Keratinocyte (primary cell): ENCODE measurements around the gene WFDC10A. TPM values are rescaled to one million over a fixed set of nuclear protein-coding genes. Genes with fewer than 3 reads are reported as not detected.

Experiments
- DNase-seq: peaks from one replicate; pipeline ENCODE4 v3.0.0-alpha.2; 2011; ENCODE audit warnings: low read depth, missing footprints, low spot score
- FAIRE-seq: peaks from 2 replicates; lab custom pipeline; 2011; peaks lifted over from hg19 to GRCh38; lab: Jason Lieb, UNC
- H2AFZ ChIP-seq: 2 replicates; pipeline ENCODE4 v1.6.0; 2012; ENCODE audit warnings: low read length, control low read depth, inconsistent platforms; ENCODE audit not compliant: control insufficient read depth
- H3K27ac ChIP-seq: 2 replicates; pipeline ENCODE4 v1.5.1; 2011; ENCODE audit warnings: low read length; ENCODE audit not compliant: control insufficient read depth, insufficient read depth
- H3K27me3 ChIP-seq: 3 replicates; pipeline ENCODE4 v1.6.0; 2011; ENCODE audit warnings: low read length; ENCODE audit not compliant: control insufficient read depth, insufficient read depth; ENCODE audit errors: extremely low read depth
- H3K36me3 ChIP-seq, 2 experiments: 2 replicates in 1 of 2; 3 replicates in 1 of 2; pipeline ENCODE4 v1.5.1; 2011; ENCODE audit warnings: low read length in 2 of 2, mild to moderate bottlenecking in 1 of 2; ENCODE audit not compliant: control insufficient read depth in 2 of 2, insufficient read depth in 2 of 2; ENCODE audit errors: extremely low read depth in 1 of 2
- H3K4me1 ChIP-seq: 3 replicates; pipeline ENCODE4 v1.5.1; 2011; ENCODE audit warnings: low read length; ENCODE audit not compliant: control insufficient read depth, insufficient read depth; ENCODE audit errors: extremely low read depth
- H3K4me2 ChIP-seq: 3 replicates; pipeline ENCODE4 v1.6.0; 2011; ENCODE audit warnings: low read depth, low read length; ENCODE audit not compliant: control insufficient read depth, insufficient read depth; ENCODE audit errors: extremely low read depth
- H3K4me3 ChIP-seq, 3 experiments: fragments of 200-600 bp in 1 of 3; sonication (generic) in 1 of 3; 2 replicates in 2 of 3; 3 replicates in 1 of 3; pipeline ENCODE4 v1.5.1; 2011 to 2016; ENCODE audit warnings: low read length in 3 of 3, mild to moderate bottlenecking in 3 of 3, control low read depth in 2 of 3, inconsistent platforms in 1 of 3, low read depth in 1 of 3, mixed read lengths in 1 of 3, mixed run types in 1 of 3, moderate library complexity in 1 of 3; ENCODE audit not compliant: control insufficient read depth in 2 of 3, insufficient read depth in 2 of 3; ENCODE audit errors: extremely low read depth in 1 of 3
- H3K79me2 ChIP-seq: 2 replicates; pipeline ENCODE4 v1.6.0; 2012; ENCODE audit warnings: low read length; ENCODE audit not compliant: control insufficient read depth, insufficient read depth
- H3K9ac ChIP-seq: 3 replicates; pipeline ENCODE4 v1.6.0; 2011; ENCODE audit warnings: low read length; ENCODE audit not compliant: control insufficient read depth, insufficient read depth; ENCODE audit errors: extremely low read depth
- H3K9me1 ChIP-seq: 3 replicates; pipeline ENCODE4 v1.6.0; 2011; ENCODE audit warnings: low read length; ENCODE audit not compliant: control insufficient read depth, insufficient read depth; ENCODE audit errors: extremely low read depth
- H3K9me3 ChIP-seq: 2 replicates; pipeline ENCODE4 v1.5.1; 2012; ENCODE audit warnings: low read depth, low read length; ENCODE audit not compliant: control insufficient read depth
- H4K20me1 ChIP-seq: 3 replicates; pipeline ENCODE4 v1.6.0; 2011; ENCODE audit warnings: low read length; ENCODE audit not compliant: control insufficient read depth, insufficient read depth; ENCODE audit errors: extremely low read depth
- dilution Hi-C: fragments of 300-500 bp; cut with MboI; formaldehyde crosslinking; loops from one replicate; pipeline ENCODE4 v1.7.0; 2020; ENCODE audit warnings: low sequenced_read_pairs; ENCODE audit not compliant: extremely low pct_ligation_motif_present
- polyA plus RNA-seq, 5 experiments: library from polyadenylated mRNA; depleted of rRNA in 3 of 5; stranded (reverse) in 3 of 5; stranded (forward) in 1 of 5; unstranded in 1 of 5; fragments of >200 nt; gene quantifications; 1 replicate in 1 of 5; 2 replicates in 3 of 5; 3 replicates in 1 of 5; pipeline versions ENCODE4 v1.2.1 to v1.2.3, GENCODE V29; 2011 to 2012; ENCODE audit warnings: missing spikeins in 2 of 5, low read depth in 1 of 5, low replicate concordance in 1 of 5
- TF ChIP-seq, protein P1 (sequence below), 3 experiments: IDR thresholded peaks in 1 of 3; conservative IDR thresholded peaks in 1 of 3; optimal IDR thresholded peaks in 1 of 3; 2 replicates in 2 of 3; 3 replicates in 1 of 3; pipeline versions ENCODE3 to v1.5.1; 2011; ENCODE audit warnings: low read length in 3 of 3, mild to moderate bottlenecking in 3 of 3, moderate library complexity in 2 of 3, control low read depth in 1 of 3, inconsistent platforms in 1 of 3; ENCODE audit not compliant: insufficient read depth in 2 of 3; ENCODE audit errors: extremely low read depth in 1 of 3

Gene WFDC10A
- polyA plus RNA-seq, 1 donor (not counting 4 experiments of a cell fraction or from before 2014, with no cell fraction given): not detected

DNA sequence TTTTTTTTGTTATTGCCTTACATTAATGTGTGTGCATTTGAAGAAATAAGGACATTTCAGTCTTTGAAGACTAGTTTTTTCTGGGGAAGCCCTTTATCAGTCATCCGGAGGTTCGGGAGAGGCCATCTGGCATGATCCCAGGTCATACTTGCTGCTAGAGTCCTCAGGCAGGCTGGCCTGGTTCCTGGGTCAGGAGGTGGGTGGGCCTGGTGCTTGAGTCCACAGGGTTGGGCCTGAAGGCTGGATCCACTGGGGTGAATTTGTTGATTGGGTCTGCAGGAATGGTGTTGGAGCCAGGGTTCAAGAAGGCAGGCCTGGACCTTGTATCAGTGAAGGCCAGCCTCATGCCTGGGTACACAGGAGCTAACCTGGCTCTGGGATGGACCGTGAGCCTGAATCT is 17.3 kb downstream of the WFDC10A start:
- dilution Hi-C loops: no loop called here
- Histone ChIP-seq H3K4me3 (no peak overlapping the region), H3K4me1 (no peaks in the 10 kb centered on the region), H2AFZ (no peak overlapping the region), H3K79me2 (no peaks in the 10 kb centered on the region), H4K20me1 (no peaks in the 10 kb centered on the region), H3K27ac (no peak overlapping the region), H3K9me1 (no peaks in the 10 kb centered on the region), H3K9me3 (no peaks in the 10 kb centered on the region), H3K9ac (no peak overlapping the region), H3K36me3 (no peaks in the 10 kb centered on the region), H3K4me2 (no peak overlapping the region), H3K27me3 (no peaks in the 10 kb centered on the region)
- TF ChIP-seq, protein P1, sequence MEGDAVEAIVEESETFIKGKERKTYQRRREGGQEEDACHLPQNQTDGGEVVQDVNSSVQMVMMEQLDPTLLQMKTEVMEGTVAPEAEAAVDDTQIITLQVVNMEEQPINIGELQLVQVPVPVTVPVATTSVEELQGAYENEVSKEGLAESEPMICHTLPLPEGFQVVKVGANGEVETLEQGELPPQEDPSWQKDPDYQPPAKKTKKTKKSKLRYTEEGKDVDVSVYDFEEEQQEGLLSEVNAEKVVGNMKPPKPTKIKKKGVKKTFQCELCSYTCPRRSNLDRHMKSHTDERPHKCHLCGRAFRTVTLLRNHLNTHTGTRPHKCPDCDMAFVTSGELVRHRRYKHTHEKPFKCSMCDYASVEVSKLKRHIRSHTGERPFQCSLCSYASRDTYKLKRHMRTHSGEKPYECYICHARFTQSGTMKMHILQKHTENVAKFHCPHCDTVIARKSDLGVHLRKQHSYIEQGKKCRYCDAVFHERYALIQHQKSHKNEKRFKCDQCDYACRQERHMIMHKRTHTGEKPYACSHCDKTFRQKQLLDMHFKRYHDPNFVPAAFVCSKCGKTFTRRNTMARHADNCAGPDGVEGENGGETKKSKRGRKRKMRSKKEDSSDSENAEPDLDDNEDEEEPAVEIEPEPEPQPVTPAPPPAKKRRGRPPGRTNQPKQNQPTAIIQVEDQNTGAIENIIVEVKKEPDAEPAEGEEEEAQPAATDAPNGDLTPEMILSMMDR (optimal IDR thresholded peaks at IDR 0.05 in 1 of 3, IDR thresholded peaks at IDR 0.05 in 1 of 3, conservative IDR thresholded peaks at IDR 0.05 in 1 of 3; ENCODE audit: extremely low read depth in 1 of 3, insufficient read depth in 2 of 3, low read length in 3 of 3): no peak
- no peak for DNase-seq
- FAIRE-seq: no peak

DNA sequence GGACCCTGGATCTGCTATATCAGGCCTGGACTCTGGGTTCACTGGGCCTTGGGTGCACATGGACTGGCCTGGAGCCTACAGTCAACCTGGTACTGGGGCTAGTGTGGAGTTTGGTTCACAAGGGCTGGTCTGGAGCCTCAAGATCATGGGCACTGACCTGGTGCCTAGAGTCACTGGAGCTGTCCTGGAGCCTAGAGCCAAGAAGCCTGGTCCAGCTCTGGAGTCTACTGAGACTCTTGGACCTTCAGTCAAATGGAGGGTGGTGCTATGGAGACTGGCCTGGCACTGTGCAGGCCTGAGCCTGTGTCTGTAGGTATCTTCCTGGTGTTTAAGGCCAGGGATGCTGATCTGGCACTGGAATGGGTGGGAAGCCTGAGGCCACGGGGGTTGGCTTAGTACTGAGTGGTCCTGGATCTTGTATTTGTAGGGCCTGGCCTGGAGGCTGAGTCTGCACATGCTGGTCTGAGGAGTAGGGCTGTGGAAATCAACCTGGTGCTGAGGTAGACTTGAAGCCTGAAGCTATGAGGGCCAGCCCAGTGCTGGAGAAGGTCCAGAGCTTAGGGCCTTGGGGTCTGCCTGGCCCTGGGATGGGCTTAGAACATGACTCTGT is 18.0 kb downstream of the WFDC10A start:
- H3K36me3 ChIP-seq: no peaks in the 10 kb centered on the region
- no peak for DNase-seq

More for the DNA sequence above, 18.0 kb downstream of the WFDC10A start:
- no peak overlapping the region for H3K4me3 ChIP-seq
- no peaks in the 10 kb centered on the region for H3K27me3 ChIP-seq
- H2AFZ ChIP-seq: no peak overlapping the region
- no peaks in the 10 kb centered on the region for H3K9me1 ChIP-seq
- no peak for FAIRE-seq
- no peak overlapping the region for H3K27ac ChIP-seq
- no peaks in the 10 kb centered on the region for H3K4me1 ChIP-seq
- no peak overlapping the region for H3K9ac ChIP-seq
- TF ChIP-seq, protein P1 (optimal IDR thresholded peaks at IDR 0.05 in 1 of 3, IDR thresholded peaks at IDR 0.05 in 1 of 3, conservative IDR thresholded peaks at IDR 0.05 in 1 of 3; ENCODE audit: extremely low read depth in 1 of 3, insufficient read depth in 2 of 3, low read length in 3 of 3): no peak
- dilution Hi-C loops: no loop called here
- no peaks in the 10 kb centered on the region for H4K20me1 ChIP-seq
- no peaks in the 10 kb centered on the region for H3K9me3 ChIP-seq
- H3K79me2 ChIP-seq: no peaks in the 10 kb centered on the region
- H3K4me2 ChIP-seq: no peak overlapping the region
